PC-9 (cell line): Measurements from ENCODE around the gene GGACT.

Source experiments
- EZH2 ChIP-seq: fragments of 200-600 bp; sonication (generic); IDR thresholded peaks from 2 replicates; pipeline ENCODE4 v1.8.0; 2017; ENCODE audit warnings: antibody characterized with exemption, low read depth
- TF ChIP-seq, protein P1 (sequence below): fragments of 200-600 bp; sonication (generic); conservative IDR thresholded peaks from 2 replicates; pipeline ENCODE4 v1.6.1; 2017; ENCODE audit warnings: mixed run types, antibody characterized with exemption, mild to moderate bottlenecking, moderate library complexity

GRCh38 chr13:100525453-100526317, 62.9 kb downstream of the GGACT start:
- TF ChIP-seq, protein P1, sequence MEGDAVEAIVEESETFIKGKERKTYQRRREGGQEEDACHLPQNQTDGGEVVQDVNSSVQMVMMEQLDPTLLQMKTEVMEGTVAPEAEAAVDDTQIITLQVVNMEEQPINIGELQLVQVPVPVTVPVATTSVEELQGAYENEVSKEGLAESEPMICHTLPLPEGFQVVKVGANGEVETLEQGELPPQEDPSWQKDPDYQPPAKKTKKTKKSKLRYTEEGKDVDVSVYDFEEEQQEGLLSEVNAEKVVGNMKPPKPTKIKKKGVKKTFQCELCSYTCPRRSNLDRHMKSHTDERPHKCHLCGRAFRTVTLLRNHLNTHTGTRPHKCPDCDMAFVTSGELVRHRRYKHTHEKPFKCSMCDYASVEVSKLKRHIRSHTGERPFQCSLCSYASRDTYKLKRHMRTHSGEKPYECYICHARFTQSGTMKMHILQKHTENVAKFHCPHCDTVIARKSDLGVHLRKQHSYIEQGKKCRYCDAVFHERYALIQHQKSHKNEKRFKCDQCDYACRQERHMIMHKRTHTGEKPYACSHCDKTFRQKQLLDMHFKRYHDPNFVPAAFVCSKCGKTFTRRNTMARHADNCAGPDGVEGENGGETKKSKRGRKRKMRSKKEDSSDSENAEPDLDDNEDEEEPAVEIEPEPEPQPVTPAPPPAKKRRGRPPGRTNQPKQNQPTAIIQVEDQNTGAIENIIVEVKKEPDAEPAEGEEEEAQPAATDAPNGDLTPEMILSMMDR: no peak
- TF ChIP-seq EZH2: no peak
